LoVo (cell line): ENCODE results near the gene TCF7L1.
A peak's percentile ranks its signal among the peaks of the same experiment; 100 is the strongest.

ENCODE experiments used
- DNase-seq: peaks from one replicate; pipeline ENCODE4 v3.0.0-alpha.2; 2016; ENCODE audit warnings: low spot score

Gene TCF7L1

DNA sequence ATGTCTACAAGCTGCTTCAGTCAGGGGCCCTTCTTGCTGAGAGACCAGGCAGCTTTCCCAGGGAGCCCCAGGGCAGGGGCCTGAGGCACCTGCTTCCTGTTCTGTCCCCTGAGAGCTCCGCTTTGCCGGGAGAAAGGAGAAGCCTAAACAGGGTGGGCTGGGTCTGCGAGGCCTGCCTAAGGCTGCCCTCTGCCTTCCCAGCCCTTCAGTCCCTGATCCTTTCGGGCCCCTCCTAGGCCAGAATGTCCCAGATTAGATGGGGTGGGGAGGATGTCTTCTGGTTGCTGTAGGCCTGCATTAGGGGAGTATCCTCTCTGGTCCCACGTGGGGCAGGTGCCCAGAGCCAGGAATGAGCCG, 122.2 kb downstream of the TCF7L1 start:
- DNase-seq = no peak

GRCh38 chr2:85255813-85256594, 122.8 kb downstream of the TCF7L1 start:
- no peak for DNase-seq

GRCh38 chr2:85257359-85257969, 124.3 kb downstream of the TCF7L1 start:
- no peak for DNase-seq

- no peak for DNase-seq
Observed at GRCh38 chr2:85257970-85258605, 124.9 kb downstream of the TCF7L1 start.

GRCh38 chr2:85259101-85259590, 126.0 kb downstream of the TCF7L1 start:
- no peak for DNase-seq

DNA sequence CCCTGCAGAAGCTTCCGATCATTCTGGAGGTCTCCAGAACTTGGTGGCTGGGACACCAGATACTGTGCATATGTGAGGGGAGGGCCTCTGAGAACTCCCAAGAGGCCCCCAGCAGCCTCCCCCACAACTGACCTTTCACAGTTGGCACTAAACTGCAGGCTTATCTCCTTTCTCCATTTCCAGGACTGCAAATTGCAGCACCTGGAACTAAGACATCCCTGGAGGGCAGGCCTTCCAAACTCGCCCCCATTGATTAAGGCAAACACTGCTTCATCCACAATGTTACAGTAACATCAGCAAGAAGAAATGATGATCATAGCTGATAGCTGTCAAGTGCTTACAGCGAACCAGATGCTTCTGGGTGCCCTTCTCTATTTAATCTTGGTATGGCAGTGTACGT, 126.7 kb downstream of the TCF7L1 start:
- DNase-seq = no peak

- no peak for DNase-seq
Observed at GRCh38 chr2:85263591-85263990, 130.4 kb downstream of the TCF7L1 start.

DNA sequence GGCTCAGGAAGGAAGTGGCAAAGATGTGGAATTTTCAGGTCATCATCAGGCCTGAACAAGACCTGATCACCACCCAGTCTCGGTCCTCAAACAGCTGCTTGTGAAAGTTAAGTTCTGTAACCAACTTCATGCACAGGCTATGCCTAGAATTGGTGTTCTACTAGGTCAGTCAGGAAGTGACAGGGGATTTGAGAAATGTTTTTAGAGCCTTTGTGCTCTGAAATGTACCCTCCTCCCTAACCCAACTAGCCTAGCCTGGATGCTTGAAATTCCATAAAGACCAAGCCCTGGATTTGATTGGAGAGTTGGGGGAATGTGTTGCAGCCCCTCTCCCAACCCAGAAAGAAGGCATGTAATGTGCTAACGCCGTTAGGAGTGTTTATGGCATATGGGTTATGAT, 131.3 kb downstream of the TCF7L1 start:
- no peak for DNase-seq

DNA sequence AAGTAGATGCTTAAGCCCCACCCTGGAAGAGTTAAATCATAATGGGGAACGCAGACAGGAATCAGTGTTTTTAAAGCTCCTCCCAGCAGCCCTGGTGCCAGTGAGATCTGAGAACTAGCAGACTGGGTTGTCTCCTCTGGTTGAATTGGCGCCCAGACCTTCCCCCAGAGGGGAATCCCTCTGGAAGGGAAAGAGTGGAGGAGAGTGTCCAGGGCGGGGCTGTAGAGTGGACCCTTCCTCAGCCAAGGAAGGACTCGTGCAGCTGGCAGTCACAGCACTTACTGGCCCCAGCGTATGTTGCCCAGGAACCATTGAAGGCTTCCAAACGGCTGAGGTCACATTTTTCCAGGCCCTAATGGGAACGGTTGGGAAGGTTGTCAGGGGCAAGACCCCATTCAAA, 132.1 kb downstream of the TCF7L1 start:
- DNase-seq = no peak

- DNase-seq = peak; percentile 54
Observed at GRCh38 chr2:85266146-85267041, 133.2 kb downstream of the TCF7L1 start.

DNA sequence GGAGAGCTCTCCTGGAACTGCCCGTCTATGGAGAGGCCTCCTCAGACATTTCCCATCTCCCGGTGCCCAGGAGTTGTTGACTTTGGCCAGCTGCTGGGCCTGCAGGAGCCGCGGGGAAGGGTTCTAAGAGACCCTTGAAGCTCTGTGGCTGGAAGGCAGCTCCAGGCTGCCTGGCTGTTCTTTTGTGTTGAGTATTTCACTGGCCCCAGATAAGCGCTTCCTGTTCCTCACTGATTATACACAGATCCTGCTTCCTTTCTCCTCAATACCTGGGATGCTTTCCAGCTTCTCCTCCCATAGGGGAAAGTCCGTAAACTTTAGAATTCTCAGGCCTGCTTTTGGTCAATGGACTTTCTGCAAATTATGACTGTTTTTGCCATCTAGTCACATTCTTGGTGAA, 136.8 kb downstream of the TCF7L1 start:
- no peak for DNase-seq

GRCh38 chr2:85272357-85272756, 139.2 kb downstream of the TCF7L1 start:
- no peak for DNase-seq

DNA sequence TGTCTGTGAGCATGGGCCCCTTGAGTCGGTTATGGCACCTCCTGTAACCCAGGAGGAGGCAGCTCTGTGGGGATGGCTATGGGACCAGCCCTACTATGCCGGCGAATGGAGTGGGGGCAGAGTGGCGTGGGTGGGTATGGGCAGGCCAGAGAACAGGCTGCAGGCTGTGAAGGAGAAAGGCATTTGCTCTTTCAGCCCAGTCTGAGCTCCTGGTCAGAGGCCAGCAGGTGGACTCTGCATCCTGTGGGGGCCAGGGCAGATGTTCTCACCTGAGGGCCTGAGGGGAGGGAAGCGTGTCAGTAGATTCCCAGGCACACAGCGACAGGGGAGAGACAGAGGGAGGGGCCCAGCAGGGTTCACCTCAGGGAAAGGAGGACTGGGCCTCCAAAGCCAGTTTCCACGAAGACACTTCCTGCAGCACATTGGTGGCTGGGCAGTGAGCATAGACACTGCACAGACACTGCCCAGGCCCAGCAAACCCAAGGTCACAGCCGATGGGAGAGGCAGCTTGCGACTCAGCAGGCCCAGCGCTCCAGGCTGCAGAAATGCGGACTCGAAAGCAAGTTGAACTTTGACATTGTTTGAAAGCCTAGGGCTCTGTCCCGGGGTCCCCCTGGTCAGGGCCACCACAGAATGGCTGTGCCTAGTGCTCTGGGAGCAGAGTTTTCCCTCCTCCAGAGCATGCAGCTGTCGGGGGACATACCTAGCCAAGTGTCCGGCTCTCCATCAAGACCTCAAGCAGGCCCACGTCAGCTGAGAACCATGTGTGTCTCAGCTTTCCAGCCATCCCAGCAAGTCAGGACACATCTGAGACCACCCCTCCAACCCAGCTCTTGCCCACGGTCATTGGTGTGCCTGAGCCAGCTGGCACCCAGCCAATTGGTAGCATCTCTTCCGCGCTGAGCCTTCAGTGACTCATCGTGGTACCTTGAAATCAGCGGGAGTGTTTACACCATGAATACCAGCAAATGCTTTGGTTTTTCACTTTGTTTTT, 140.8 kb downstream of the TCF7L1 start:
- DNase-seq = peak; percentile 50

GRCh38 chr2:85275984-85276540, 142.9 kb downstream of the TCF7L1 start:
- no peak for DNase-seq

DNA sequence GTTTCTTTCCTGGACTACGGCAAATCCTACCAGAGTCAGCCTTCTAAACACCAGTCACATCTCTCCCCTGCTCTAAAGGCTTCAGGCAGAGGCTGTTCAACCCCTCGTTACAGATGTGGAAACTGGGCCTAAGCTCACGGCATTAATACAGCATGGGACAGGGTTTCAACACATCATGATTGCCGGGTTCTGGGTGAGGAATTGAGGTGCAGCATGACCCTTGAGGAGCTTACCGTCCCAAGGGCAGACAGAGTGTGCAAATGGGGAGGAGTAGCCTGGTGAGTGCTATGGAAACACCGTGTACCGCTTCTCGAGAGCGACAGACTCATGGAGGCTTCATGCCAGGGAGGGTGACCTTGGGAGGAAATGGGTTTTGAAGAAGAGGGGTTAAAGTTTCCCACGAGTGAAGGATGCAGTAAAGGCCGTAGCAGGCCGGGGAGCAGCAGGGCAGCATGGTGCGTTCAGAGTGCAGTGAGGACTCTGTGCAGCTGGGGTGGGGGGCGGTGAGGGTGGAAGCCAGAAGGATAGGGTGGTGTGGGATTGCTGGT, 143.5 kb downstream of the TCF7L1 start:
- DNase-seq = no peak

DNA sequence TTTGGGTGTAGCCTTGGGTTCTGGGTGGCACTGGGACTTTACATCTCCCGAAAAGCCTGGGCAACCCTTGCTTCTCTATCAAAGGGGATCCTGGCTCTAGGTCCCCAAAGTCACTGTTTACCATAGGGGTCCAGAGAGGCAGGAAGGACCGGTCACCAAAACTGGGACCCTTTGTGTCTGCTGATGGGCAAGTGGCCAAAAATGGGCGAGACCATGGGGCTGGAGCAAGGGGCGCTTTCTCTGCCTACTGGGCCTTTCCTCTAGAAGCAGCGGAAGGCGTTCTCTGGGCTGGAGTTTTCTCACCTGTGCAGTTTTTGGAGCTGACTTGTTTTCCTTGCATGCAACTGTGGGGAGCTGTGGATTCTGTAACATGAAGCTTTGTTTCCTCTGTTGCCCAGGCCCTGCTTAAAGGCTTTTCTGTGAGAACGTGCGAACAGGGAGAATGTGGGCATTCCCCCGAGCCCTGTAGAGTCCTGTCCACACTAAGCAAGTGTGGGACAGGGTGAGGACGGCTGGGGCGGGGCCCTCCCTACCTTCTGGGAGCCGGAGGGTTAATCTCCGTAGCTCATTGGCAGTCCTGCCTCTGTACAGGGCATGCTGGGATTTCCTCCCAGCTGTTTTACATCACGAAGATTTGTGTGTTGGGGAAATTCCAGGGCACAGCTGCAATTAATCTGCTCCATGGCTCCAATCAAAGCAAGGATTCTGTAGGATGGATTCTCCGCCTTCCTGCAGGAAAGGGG, 144.4 kb downstream of the TCF7L1 start:
- DNase-seq = no peak

GRCh38 chr2:85278361-85278760, 145.2 kb downstream of the TCF7L1 start:
- DNase-seq = no peak

DNA sequence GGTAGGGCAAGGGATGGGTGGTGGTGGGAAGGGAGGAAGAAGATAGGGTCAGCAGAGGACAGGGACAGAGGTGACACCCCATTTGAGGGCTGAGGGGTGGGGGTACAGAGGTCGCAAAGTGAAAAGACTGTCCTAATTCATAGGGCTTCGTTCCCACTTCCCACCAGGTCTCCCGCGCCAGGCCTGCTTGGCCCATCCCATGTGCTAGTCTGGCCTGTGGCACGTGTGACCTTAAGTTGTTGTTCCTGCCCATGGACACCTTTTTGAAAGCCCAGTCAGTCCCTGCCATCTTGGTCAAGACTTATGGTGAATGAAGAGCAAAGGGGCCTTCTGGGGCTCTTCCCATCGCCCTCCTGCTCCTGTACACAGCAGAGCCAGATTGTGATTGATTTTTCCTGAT, 148.4 kb downstream of the TCF7L1 start:
- DNase-seq = no peak

DNA sequence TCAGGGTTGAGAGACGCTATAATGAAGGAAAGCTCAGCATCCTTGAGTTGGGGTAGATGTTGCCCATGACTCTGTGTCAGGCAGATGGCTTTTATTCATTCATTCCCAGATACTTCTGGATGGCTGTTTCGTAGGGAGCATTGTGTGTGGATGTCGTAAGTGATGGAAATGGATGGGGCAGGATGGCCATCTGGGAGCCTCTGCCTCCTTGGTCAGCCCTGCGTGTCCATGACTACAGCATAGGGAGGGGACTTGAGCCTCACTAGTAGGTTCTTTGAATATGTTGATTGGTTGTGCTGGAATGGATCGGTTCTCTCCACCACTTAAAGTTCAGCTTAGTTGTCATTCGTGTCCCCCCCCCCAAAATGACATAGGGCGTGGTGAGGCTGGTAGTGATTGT, 149.7 kb downstream of the TCF7L1 start:
- no peak for DNase-seq

DNA sequence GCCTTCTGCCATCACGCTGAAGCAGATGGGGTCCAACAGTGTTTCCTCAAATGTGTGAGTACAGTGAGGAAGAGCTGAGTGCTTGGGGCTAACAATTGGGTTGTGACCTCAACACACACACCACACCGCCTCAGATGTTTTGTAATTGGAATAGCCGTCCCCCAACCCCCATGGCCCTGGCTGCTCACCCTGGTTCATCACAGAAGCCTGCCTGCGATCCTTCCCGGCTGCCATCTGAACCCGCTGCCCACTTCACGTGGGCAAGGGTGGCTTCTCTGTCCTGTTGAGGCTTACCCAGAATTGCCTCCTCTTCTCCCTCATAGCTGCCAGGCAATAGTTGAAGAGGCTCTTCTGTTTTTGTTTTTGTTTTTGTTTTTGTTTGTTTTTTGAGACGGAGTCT, 150.4 kb downstream of the TCF7L1 start:
- no peak for DNase-seq
